Measurements from ENCODE around the gene IFFO2.

IFFO2 gene

DNA sequence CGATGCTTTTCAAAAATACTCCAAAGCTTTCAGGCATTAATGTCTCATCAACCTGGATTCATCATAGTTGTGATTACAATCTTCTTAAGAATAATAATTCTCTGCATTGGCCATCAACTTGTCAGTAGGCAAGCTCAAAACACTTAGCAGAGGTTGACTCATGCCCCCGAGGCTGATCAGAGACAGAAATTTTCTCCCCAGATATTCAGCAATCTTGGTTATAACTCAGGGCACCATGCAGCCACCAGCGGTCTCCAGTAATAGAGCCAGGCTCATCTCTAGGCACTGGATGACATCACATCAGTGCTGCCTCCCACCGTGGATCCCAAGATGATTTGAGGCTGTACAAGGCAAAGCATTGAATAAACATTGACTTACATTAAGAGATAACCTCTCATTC lies 14.3 kb upstream of the IFFO2 start:
- DNase-seq: no peak

GRCh38 chr1:18970358-18970757 lies 13.9 kb upstream of the IFFO2 start:
- DNase-seq: no peak

- DNase-seq: no peak
Measured at GRCh38 chr1:18967066-18967690, 10.7 kb upstream of the IFFO2 start.

- DNase-seq: no peak
Measured at GRCh38 chr1:18965206-18966173, 9.0 kb upstream of the IFFO2 start.

- no peak for DNase-seq
Measured at GRCh38 chr1:18963968-18964367, 7.5 kb upstream of the IFFO2 start.

DNA sequence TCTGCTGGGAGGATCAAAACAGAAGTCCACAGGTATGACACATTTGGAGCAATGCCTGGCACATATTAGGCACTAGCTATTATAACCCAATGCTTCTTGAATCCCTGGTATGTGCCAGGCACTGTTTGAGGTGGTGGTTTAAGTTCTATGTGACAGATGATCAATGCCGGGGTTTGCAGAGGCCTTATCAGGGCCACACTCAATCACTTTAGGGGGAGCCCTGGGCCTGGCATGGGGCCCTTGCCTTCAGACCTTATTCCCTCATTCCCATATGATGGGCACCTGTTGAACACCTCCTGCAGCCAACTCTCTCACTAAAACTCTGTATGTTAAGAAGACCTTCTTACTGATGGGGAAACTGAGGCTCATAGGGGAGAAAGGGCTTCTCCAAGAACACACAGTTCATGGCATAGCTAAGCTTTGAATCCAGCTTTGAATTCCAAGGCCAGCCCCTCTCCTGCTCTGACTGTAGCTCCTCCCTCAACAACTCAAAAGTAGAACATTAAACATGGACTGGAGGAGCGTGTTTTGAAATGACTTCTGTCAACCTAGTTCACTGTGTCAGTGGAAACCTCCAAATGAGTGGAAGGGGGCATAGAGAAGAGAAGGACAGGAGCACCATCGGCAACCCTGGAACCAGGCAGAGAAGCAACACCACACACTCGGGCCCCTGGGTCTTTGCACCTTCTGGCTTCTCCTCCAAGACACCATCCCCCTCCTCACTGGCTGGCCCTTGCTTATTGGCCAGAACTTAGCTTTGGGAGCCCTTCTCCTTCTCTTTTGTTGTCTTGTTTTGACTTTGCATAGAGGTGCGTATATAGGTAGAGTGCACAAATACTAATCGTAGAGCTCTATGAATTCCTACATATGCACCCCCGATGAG lies 6.6 kb upstream of the IFFO2 start:
- DNase-seq: no peak

DNA sequence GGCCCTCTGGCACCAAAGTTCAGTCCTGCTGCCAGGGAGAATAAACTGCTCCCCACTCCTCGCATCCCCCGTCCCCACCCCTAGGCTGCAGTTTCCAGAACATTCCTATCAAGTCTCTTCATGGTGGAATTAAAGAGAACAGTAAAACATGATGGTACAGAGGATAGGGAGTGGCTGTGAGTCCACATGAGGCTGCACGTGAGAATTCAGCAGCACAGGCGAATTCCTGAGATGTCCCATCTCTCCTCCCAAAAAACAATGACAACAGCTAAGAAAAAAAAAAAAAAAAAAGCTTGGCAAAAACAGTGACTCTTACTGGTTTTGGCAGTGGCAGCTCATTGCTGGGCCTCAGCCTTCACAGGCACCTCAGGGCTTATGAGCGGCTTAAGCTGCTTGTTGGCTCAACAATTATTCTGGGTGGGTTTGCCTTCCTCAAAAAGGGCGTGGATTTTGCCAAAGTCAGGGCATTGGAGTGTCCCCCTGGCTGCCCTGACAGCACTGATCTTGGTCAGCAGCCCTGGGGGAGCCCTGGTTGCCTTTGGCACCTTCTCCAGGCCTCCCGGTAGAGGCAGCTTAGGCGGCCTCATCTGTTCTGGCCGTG lies 5.7 kb upstream of the IFFO2 start:
- no peak for DNase-seq

GRCh38 chr1:18960821-18961220 lies 4.3 kb upstream of the IFFO2 start:
- DNase-seq: no peak

DNA sequence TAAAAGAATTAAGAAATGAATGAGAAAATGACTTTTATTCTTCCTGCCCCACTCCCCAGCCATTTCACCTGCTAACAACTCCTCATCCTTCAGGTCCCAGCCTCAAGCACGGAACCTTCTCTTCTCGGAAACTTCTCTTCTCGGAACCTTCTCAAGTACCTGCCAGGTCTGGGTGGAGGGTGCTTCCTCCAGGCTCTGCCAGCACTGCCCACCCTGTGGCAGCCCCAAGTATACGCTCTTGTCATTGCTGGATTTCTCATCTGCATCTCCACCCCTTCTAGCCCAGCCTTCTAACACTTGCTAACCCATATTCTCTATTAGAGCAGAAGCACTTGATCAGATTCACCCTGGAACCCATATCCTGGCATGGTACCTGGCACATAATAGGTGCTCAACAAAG lies 3.9 kb upstream of the IFFO2 start:
- no peak for DNase-seq

GRCh38 chr1:18959591-18959990 lies 3.1 kb upstream of the IFFO2 start:
- DNase-seq: no peak

- DNase-seq: no peak
Measured at GRCh38 chr1:18957532-18958300, 1.2 kb upstream of the IFFO2 start.

- DNase-seq: no peak
Measured at GRCh38 chr1:18957136-18957521, 653 bp upstream of the IFFO2 start.

DNA sequence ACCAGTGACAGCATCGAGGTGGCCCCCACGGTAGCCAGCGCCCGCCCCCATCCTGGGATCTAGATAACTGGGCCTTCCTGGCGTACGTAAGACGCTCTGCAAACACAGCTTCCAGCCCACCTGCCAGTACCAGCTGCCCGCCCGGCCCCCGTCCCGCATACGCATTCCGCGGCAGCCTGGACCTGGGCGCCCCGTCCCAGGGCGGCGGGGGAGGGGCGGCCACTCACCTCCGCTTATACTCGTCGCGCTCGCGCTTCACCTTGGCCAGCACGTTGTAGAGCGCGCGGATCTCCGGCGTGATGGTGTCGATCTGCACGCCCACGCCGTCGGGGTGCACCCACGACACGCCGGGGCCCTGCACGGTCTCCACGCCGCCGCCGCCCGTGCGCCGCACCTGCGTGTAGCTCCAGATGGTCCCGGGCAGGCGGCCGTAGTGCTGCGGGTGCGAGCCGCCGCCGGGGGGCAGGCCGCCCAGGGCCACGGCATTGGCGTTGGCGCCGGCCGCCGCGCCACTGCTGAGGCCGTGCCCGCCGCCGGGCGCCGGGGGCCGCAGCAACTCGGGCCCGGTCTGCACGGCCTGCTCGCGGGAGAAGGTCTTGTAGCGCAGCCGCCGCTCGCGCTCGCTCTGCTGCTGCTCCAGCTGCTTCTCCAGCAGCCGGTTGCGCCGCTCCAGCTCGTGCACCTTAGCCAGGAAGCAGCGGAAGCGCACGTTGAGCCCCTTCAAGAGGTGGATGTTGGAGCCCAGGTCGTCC lies 859 bp downstream of the IFFO2 start:
- DNase-seq: peak; percentile 47

DNA sequence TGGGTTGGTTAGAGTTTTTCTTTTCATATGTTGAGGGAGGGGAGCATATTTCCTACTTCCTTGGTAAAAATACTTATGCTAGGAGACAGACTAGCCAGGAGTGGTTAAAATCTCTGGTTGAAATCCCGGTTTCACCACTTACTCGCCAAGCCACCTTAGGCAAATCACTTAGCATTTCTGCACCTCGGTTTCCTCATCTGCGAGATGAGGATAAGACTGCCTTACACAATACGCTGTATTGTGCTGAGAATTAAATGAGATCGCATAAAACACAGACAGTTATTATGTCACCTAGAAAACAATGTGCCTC lies 1.4 kb downstream of the IFFO2 start:
- DNase-seq: no peak

GRCh38 chr1:18954270-18955071 lies 2.0 kb downstream of the IFFO2 start:
- DNase-seq: no peak

GRCh38 chr1:18953731-18954231 lies 2.7 kb downstream of the IFFO2 start:
- DNase-seq: no peak

GRCh38 chr1:18951818-18952391 lies 4.6 kb downstream of the IFFO2 start:
- peak; percentile 62 for DNase-seq

DNA sequence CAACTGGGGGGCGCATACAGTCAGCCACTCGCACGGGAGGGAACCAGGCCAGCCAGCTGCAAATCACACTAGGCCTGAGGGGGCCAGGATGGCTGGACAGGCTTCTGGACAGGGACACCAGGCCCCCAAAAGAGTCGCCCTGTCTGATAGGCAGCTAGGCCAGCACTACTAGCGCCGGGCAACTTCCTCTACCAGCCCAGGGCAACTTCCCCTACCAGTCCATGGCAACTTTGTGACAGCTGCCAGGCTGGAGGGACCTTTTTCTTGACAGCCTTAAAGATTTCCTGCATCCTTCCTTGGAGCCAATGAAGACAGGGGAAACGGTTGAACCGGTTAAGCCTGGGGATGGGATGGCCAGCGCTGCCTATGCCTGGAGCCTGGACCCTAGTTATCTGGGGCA lies 5.1 kb downstream of the IFFO2 start:
- DNase-seq: no peak

DNA sequence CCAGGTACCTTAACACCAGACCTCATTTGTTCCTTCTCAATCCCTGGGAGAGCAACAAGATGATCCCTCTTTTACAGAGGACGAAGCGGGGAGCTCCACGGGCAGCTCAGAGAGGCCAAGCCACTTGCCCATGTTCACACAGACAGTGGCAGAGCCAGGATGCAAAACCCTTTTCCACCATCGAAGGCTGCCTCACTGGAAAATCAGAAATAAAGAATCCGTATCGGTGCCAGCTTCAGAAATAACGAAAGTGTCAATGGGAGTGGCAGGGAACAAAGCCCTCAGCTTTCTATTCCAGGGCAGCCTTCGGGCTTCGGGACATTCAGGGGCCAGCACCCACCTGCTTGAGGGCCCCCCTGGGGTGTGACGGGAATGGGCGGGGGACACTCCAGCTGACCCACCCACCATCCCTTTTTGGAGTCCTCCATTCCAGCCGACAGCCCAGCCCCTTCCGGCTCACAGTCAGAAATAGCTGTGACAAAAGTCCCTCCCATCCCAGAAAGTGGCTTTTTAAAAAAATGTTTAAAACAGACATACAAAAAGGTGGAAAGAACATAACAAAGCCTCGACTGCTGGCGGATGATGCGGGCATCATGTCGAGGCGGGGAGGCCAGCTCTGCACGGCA lies 6.0 kb downstream of the IFFO2 start:
- peak; percentile 21 for DNase-seq
